H1 (cell line): ENCODE data around the gene ZNF407. TPM values are rescaled to one million over a fixed set of nuclear protein-coding genes. Genes with fewer than 3 reads are reported as not detected.

Experiments
- CTCF ChIA-PET: fragments of 300-600 bp; sonication (Branson Sonifier 250); formaldehyde crosslinking; loops from one replicate; lab custom pipeline; 2021; ENCODE audit not compliant: partially characterized antibody; lab: Charles Lee
- POLR2A ChIA-PET: fragments of 300-600 bp; sonication (Branson Sonifier 250); formaldehyde crosslinking; loops from one replicate; lab custom pipeline; 2021; ENCODE audit warnings: inconsistent platforms; ENCODE audit not compliant: partially characterized antibody; lab: Charles Lee
- DNase-seq, 2 experiments: peaks; one replicate each; pipeline versions ENCODE4 v3.0.0 to v3.0.0-alpha.2; 2010 to 2022; ENCODE audit warnings: low spot score in 2 of 2, low read depth in 1 of 2, mixed read lengths in 1 of 2
- FAIRE-seq: peaks from 2 replicates; lab custom pipeline; 2011; peaks lifted over from hg19 to GRCh38; lab: Jason Lieb, UNC
- H2AFZ ChIP-seq: 2 replicates; pipeline ENCODE4 v1.8.1; 2012; ENCODE audit warnings: low read length, inconsistent platforms
- H2AK5ac ChIP-seq: 2 replicates; pipeline ENCODE4 v1.6.1; 2013; ENCODE audit warnings: low read depth, low read length
- H2BK120ac ChIP-seq: replicated peaks from 2 replicates; pipeline ENCODE3; 2013; ENCODE audit warnings: low read depth, low read length, inconsistent platforms
- H2BK12ac ChIP-seq: 2 replicates; pipeline ENCODE4 v1.6.1; 2013; ENCODE audit warnings: low read depth, low read length
- H2BK15ac ChIP-seq: 2 replicates; pipeline ENCODE4 v1.6.1; 2013; ENCODE audit warnings: low read length
- H2BK20ac ChIP-seq: 2 replicates; pipeline ENCODE4 v1.6.1; 2013; ENCODE audit warnings: low read length
- H2BK5ac ChIP-seq: 2 replicates; pipeline ENCODE4 v1.6.1; 2013; ENCODE audit warnings: low read depth, low read length
- H3K14ac ChIP-seq: 2 replicates; pipeline ENCODE4 v1.6.1; 2013; ENCODE audit warnings: inconsistent platforms; ENCODE audit not compliant: insufficient read length
- H3K18ac ChIP-seq: 2 replicates; pipeline ENCODE4 v1.6.1; 2013; ENCODE audit warnings: low read length; ENCODE audit errors: extremely low read depth
- H3K23ac ChIP-seq: 2 replicates; pipeline ENCODE4 v1.6.1; 2013; ENCODE audit warnings: inconsistent platforms; ENCODE audit not compliant: insufficient read length
- H3K23me2 ChIP-seq: 2 replicates; pipeline ENCODE4 v1.6.1; 2013; ENCODE audit warnings: low read depth, low read length
- H3K27ac ChIP-seq: 2 replicates; pipeline ENCODE4 v1.6.1; 2011; ENCODE audit warnings: low read depth, low read length, inconsistent platforms
- H3K27me3 ChIP-seq, 4 experiments: replicated peaks in 1 of 4; 1 replicate in 1 of 4; 2 replicates in 3 of 4; pipeline versions ENCODE4 v1.6.1 to v1.8.1; 2011 to 2013; ENCODE audit warnings: low read length in 3 of 4, mild to moderate bottlenecking in 3 of 4, inconsistent platforms in 2 of 4, mixed read lengths in 2 of 4, moderate library complexity in 1 of 4; ENCODE audit not compliant: control insufficient read depth in 3 of 4, insufficient read depth in 3 of 4; ENCODE audit errors: extremely low read depth in 1 of 4
- H3K36me3 ChIP-seq, 4 experiments: 2 replicates each; pipeline versions ENCODE4 v1.6.1 to v1.8.1; 2011 to 2013; ENCODE audit warnings: mild to moderate bottlenecking in 4 of 4, low read length in 3 of 4, moderate library complexity in 2 of 4, control low read depth in 1 of 4, inconsistent platforms in 1 of 4; ENCODE audit not compliant: insufficient read depth in 4 of 4, control insufficient read depth in 2 of 4
- H3K4ac ChIP-seq: replicated peaks from 2 replicates; pipeline ENCODE3; 2013; ENCODE audit warnings: low read length, low read depth, mixed read lengths, inconsistent platforms; ENCODE audit not compliant: insufficient read length
- H3K4me1 ChIP-seq, 4 experiments: replicated peaks in 1 of 4; 1 replicate in 1 of 4; 2 replicates in 3 of 4; pipeline versions ENCODE4 v1.6.1 to v1.8.1; 2011 to 2013; ENCODE audit warnings: low read length in 3 of 4, inconsistent platforms in 2 of 4, mixed read lengths in 1 of 4; ENCODE audit not compliant: insufficient read depth in 4 of 4, control insufficient read depth in 3 of 4
- H3K4me2 ChIP-seq, 2 experiments: 2 replicates each; pipeline versions ENCODE4 v1.6.1 to v1.8.1; 2011 to 2013; ENCODE audit warnings: low read depth in 2 of 2, low read length in 2 of 2, control low read depth in 1 of 2, inconsistent platforms in 1 of 2, mild to moderate bottlenecking in 1 of 2; ENCODE audit not compliant: insufficient read depth in 1 of 2
- H3K4me3 ChIP-seq, 4 experiments: fragments of 200-600, 300-600 bp in 1 of 4; sonication (generic), shearing (Covaris generic), sonication (Bioruptor Twin) in 1 of 4; 2 replicates each; pipeline versions ENCODE4 v1.5.1 to v1.8.1; 2011 to 2016; ENCODE audit warnings: low read length in 4 of 4, low read depth in 3 of 4, control low read depth in 2 of 4, inconsistent platforms in 2 of 4, mild to moderate bottlenecking in 2 of 4, mixed read lengths in 1 of 4, moderate library complexity in 1 of 4; ENCODE audit not compliant: insufficient read depth in 2 of 4; ENCODE audit errors: extremely low read depth in 1 of 4
- H3K56ac ChIP-seq: replicated peaks from 2 replicates; pipeline ENCODE3; 2013; ENCODE audit warnings: low read depth, mild to moderate bottlenecking, mixed read lengths, low read length, inconsistent platforms; ENCODE audit not compliant: insufficient read length
- H3K79me1 ChIP-seq: 2 replicates; pipeline ENCODE4 v1.6.1; 2013; ENCODE audit warnings: low read depth, low read length, control low read depth
- H3K79me2 ChIP-seq, 2 experiments: 2 replicates each; pipeline versions ENCODE4 v1.6.1 to v1.8.1; 2012 to 2013; ENCODE audit warnings: low read length in 2 of 2, mild to moderate bottlenecking in 2 of 2, inconsistent platforms in 1 of 2; ENCODE audit not compliant: insufficient read depth in 2 of 2, control insufficient read depth in 1 of 2
- H3K9ac ChIP-seq, 4 experiments: replicated peaks in 1 of 4; 1 replicate in 1 of 4; 2 replicates in 3 of 4; pipeline versions ENCODE4 v1.6.1 to v1.8.1; 2011 to 2013; ENCODE audit warnings: low read depth in 3 of 4, low read length in 3 of 4, control low read depth in 2 of 4, mild to moderate bottlenecking in 2 of 4, moderate library complexity in 2 of 4, inconsistent platforms in 1 of 4; ENCODE audit errors: extremely low read depth in 1 of 4
- H3K9me3 ChIP-seq, 2 experiments: 2 replicates each; pipeline versions ENCODE4 v1.6.1 to v1.8.1; 2012 to 2013; ENCODE audit warnings: mild to moderate bottlenecking in 2 of 2, moderate library complexity in 2 of 2, control low read depth in 1 of 2, inconsistent platforms in 1 of 2, low read depth in 1 of 2, low read length in 1 of 2, mixed read lengths in 1 of 2; ENCODE audit not compliant: insufficient read depth in 2 of 2
- H4K20me1 ChIP-seq, 2 experiments: replicated peaks in 1 of 2; 2 replicates each; pipeline versions ENCODE3 to v1.8.1; 2011 to 2013; ENCODE audit warnings: inconsistent platforms in 2 of 2, low read length in 2 of 2, mild to moderate bottlenecking in 1 of 2; ENCODE audit not compliant: insufficient read depth in 2 of 2, control insufficient read depth in 1 of 2
- H4K5ac ChIP-seq: 2 replicates; pipeline ENCODE4 v1.6.1; 2013; ENCODE audit warnings: low read length, low read depth, mixed read lengths, inconsistent platforms; ENCODE audit not compliant: insufficient read length
- H4K8ac ChIP-seq: 2 replicates; pipeline ENCODE4 v1.8.0; 2013; ENCODE audit warnings: mild to moderate bottlenecking, moderate library complexity, low read length, inconsistent platforms; ENCODE audit not compliant: insufficient read depth; ENCODE audit errors: extremely low read depth
- H4K91ac ChIP-seq: replicated peaks from 2 replicates; pipeline ENCODE3; 2013; ENCODE audit warnings: low read length, mixed read lengths, inconsistent platforms; ENCODE audit not compliant: insufficient read length
- CHD1 ChIP-seq: IDR thresholded peaks from 2 replicates; pipeline ENCODE4 v1.6.1; 2012; ENCODE audit warnings: low read depth, low read length, improper control_type of control experiment
- NANOG ChIP-seq: IDR thresholded peaks from 2 replicates; pipeline ENCODE4 v1.6.1; 2011; ENCODE audit warnings: low read length, low read depth, mild to moderate bottlenecking, inconsistent platforms; ENCODE audit not compliant: insufficient read depth, poor library complexity, severe bottlenecking
- POLR2AphosphoS5 ChIP-seq: IDR thresholded peaks from 2 replicates; pipeline ENCODE4 v1.6.1; 2011; ENCODE audit warnings: low read depth, low read length
- RXRA ChIP-seq: IDR thresholded peaks from 2 replicates; pipeline ENCODE4 v1.6.1; 2011; ENCODE audit warnings: low read depth, mild to moderate bottlenecking, low read length, moderate library complexity; ENCODE audit not compliant: insufficient read depth
- SP2 ChIP-seq: IDR thresholded peaks from 2 replicates; pipeline ENCODE4 v1.6.1; 2012; ENCODE audit warnings: mild to moderate bottlenecking, low read length, inconsistent platforms
- TBP ChIP-seq: IDR thresholded peaks from 2 replicates; pipeline ENCODE4 v1.6.1; 2011; ENCODE audit warnings: low read depth, low read length, improper control_type of control experiment
- TEAD4 ChIP-seq: IDR thresholded peaks from 2 replicates; pipeline ENCODE4 v1.6.1; 2012; ENCODE audit warnings: low read depth, low read length, inconsistent platforms, mixed read lengths
- WGBS, 2 experiments: shearing (Covaris generic) in 1 of 2; methylation state at CpG; one replicate each; pipeline versions ENCODE4 v1.1.6 to v1.1.7; 2013 to 2015; ENCODE audit warnings: low lambda C conversion rate in 2 of 2, mixed read lengths in 2 of 2, inconsistent platforms in 1 of 2, low coverage in 1 of 2, missing lambda C conversion rate in 1 of 2; ENCODE audit not compliant: insufficient replicate concordance in 2 of 2, insufficient coverage in 1 of 2, insufficient read length in 1 of 2; ENCODE audit errors: extremely low coverage in 1 of 2, missing lambda C conversion rate in 1 of 2; 5-methylcytosine and 5-hydroxymethylcytosine counted together
- polyA plus RNA-seq, 7 experiments: library from polyadenylated mRNA; depleted of rRNA in 3 of 7; stranded (reverse) in 5 of 7; unstranded in 2 of 7; fragments of >200 nt in 5 of 7; fragments of 200-250 nt in 2 of 7; gene quantifications; 1 replicate in 5 of 7; 2 replicates in 1 of 7; 4 replicates in 1 of 7; pipeline versions ENCODE4 v1.2.1 to v1.2.3, GENCODE V29; 2011 to 2013; ENCODE audit warnings: missing spikeins in 2 of 7, mixed read lengths in 2 of 7
- total RNA-seq: library from RNA; stranded (reverse); fragmentation: NEBNext Ultra II Directional; extraction: Animal tissue kit (Norgen Biotek cat#: 25700); gene quantifications from 2 replicates; pipeline ENCODE4 v1.2.1, GENCODE V29; 2021
- TF ChIP-seq, protein P1 (sequence below): IDR thresholded peaks from 2 replicates; pipeline ENCODE4 v1.6.1; 2012; ENCODE audit warnings: low read length, inconsistent platforms
- TF ChIP-seq, protein P2 (sequence below): IDR thresholded peaks from 2 replicates; pipeline ENCODE4 v1.6.1; 2012; ENCODE audit warnings: inconsistent platforms
- TF ChIP-seq, protein P3 (sequence below): IDR thresholded peaks from 2 replicates; pipeline ENCODE4 v1.6.1; 2011; ENCODE audit warnings: low read length, improper control_type of control experiment

The ZNF407 gene
- total and polyA plus RNA-seq, 2 of the 8 experiments (the other 6 are each of a cell fraction or from before 2014, with no cell fraction given) = 1.5 to 6.8 TPM

DNA sequence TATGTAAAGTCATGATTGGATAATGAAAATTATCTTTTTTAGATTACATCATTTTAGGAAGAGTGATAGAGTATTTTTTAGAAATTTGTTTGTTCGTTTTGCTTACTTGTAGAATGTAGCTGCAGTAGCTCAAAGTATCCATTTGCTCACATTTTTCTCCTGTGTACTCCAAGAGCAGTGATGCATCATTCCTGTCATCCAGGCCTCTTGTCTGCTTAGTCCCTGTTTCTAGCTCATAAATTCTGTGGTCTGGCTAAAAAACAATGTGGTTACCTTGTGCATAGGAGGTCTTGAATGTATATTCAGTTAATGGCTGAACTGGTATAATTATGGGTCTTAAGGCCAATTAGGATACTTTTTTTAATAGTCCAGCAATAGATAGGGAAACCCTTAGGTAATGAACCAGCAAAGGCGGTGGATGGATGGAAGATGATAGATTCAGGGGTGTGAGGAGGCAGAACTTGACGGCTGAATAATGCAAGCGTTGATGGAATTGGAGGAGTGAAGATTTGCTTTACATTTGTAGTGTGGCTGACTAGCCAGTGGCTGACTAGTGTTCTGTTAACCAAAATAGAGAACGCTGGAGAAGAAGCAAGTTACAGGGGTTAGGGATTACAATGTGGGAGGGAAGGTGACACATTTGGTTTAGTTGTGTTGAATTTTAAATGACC, 145.0 kb downstream of the ZNF407 start:
- H3K4ac ChIP-seq = no peak overlapping the region
- H3K14ac ChIP-seq = no peak overlapping the region
- H3K9me3 ChIP-seq = no peaks in the 10 kb centered on the region
- no peak overlapping the region for H2BK5ac ChIP-seq
- H3K27me3 ChIP-seq = no peaks in the 10 kb centered on the region
- WGBS, 2 experiments = 91% methylated on average over 5 of the region's 5 CpGs; no CpG with 5 or more reads in 1 of the 2 experiments
- ChIA-PET CTCF (no interaction called here), POLR2A (no interaction called here)
- H4K20me1 ChIP-seq = no peaks in the 10 kb centered on the region
- no peaks in the 10 kb centered on the region for H3K79me1 ChIP-seq
- H2BK15ac ChIP-seq = no peak overlapping the region
- H3K4me2 ChIP-seq = no peak overlapping the region
- H4K5ac ChIP-seq = no peak overlapping the region
- no peak overlapping the region for H3K18ac ChIP-seq
- no peak overlapping the region for H3K9ac ChIP-seq
- H3K27ac ChIP-seq = no peak overlapping the region
- no peak overlapping the region for H2BK20ac ChIP-seq
- H3K23me2 ChIP-seq = no peaks in the 10 kb centered on the region
- no peak overlapping the region for H3K4me3 ChIP-seq
- FAIRE-seq = no peak
- H3K4me1 ChIP-seq = no peaks in the 10 kb centered on the region
- DNase-seq = no peak
- H3K79me2 ChIP-seq = no peaks in the 10 kb centered on the region
- no peak overlapping the region for H3K56ac ChIP-seq
- H3K36me3 ChIP-seq = no peaks in the 10 kb centered on the region
- no peak overlapping the region for H2AK5ac ChIP-seq
- H3K23ac ChIP-seq = no peak overlapping the region
- H4K91ac ChIP-seq = no peak overlapping the region
- H2BK12ac ChIP-seq = no peak overlapping the region
- H2BK120ac ChIP-seq = no peak overlapping the region
- no peak overlapping the region for H2AFZ ChIP-seq
- no peak overlapping the region for H4K8ac ChIP-seq
- TF ChIP-seq, protein P1, sequence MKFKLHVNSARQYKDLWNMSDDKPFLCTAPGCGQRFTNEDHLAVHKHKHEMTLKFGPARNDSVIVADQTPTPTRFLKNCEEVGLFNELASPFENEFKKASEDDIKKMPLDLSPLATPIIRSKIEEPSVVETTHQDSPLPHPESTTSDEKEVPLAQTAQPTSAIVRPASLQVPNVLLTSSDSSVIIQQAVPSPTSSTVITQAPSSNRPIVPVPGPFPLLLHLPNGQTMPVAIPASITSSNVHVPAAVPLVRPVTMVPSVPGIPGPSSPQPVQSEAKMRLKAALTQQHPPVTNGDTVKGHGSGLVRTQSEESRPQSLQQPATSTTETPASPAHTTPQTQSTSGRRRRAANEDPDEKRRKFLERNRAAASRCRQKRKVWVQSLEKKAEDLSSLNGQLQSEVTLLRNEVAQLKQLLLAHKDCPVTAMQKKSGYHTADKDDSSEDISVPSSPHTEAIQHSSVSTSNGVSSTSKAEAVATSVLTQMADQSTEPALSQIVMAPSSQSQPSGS = no peak
- TF ChIP-seq RXRA (no peak), TEAD4 (no peak), TBP (no peak), CHD1 (no peak), SP2 (no peak), NANOG (no peak), POLR2AphosphoS5 (no peak)
- TF ChIP-seq, protein P2, sequence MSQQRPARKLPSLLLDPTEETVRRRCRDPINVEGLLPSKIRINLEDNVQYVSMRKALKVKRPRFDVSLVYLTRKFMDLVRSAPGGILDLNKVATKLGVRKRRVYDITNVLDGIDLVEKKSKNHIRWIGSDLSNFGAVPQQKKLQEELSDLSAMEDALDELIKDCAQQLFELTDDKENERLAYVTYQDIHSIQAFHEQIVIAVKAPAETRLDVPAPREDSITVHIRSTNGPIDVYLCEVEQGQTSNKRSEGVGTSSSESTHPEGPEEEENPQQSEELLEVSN = no peak
- TF ChIP-seq, protein P3, sequence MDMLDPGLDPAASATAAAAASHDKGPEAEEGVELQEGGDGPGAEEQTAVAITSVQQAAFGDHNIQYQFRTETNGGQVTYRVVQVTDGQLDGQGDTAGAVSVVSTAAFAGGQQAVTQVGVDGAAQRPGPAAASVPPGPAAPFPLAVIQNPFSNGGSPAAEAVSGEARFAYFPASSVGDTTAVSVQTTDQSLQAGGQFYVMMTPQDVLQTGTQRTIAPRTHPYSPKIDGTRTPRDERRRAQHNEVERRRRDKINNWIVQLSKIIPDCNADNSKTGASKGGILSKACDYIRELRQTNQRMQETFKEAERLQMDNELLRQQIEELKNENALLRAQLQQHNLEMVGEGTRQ = no peak
